ENCODE data around the gene TACR2.

TACR2 gene

DNA sequence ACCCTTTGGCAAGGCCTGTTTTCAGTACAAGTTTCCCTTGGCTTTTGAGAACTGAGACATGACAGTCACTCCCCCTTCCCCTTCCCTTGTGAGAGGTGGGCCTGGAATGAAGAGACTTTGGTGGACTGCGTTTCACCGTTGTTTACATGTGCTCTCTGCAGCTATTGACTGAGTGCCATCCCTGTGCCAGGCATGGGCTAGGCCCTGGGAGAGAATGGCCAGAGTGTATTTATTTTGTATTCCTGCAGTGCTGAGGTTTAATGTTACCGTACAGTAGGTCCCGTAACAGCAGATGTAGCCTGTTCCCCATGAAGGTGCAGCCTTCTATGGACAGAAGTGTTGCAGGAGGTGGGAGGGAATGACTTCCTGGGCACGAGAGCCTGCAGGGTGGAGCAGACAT lies 50.0 kb downstream of the TACR2 start:
- DNase-seq = no peak

DNA sequence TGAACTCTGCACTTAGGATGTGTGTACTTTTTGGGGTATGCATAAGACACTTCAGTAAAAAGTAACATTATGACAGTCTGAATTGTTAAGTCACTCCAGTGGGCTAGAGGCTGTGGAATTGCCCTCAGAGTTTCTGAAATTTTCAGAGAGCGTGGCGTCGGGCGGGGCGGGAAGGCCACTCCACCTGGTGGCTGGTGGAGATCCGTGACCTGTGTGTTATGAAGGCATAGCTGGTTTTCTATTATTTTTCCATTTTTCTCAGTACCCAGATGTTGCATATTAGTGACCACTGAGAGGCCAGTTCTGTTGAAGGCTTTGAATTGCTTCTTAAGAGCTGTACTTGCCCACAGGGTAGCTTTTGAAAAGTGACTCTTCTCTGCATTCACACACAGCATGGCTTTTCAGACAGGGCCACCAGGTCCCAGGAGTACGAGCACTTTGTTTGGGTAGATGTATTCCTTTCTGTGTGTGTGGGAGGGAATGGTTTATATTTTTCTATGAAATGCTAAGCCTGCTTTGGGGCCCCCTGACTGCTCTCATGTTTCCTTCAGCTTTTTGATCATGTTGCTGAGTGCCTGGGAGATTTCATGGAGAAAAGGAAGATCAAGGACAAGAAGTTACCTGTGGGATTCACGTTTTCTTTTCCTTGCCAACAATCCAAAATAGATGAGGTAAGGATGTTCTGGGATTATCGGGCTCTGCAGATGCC lies 52.3 kb downstream of the TACR2 start:
- no peak for DNase-seq

DNA sequence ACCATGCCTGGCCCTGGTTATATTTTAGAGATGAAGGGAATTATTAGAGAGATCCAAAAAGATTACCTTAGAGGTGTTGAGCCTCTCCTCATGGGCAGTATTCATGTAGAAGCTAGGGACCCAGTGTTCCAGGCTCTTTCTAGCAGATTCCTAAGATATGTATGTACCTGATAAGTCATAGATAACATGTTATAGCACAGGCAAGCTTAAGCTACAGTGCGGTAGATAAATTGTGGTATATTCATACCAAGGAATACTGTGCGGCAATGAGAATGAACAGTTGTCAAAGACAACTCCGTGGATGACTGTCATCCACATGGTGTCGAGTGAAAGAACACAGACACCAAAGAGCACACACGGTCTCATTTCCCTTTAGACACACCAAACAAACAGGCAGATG lies 53.1 kb downstream of the TACR2 start:
- DNase-seq = no peak

DNA sequence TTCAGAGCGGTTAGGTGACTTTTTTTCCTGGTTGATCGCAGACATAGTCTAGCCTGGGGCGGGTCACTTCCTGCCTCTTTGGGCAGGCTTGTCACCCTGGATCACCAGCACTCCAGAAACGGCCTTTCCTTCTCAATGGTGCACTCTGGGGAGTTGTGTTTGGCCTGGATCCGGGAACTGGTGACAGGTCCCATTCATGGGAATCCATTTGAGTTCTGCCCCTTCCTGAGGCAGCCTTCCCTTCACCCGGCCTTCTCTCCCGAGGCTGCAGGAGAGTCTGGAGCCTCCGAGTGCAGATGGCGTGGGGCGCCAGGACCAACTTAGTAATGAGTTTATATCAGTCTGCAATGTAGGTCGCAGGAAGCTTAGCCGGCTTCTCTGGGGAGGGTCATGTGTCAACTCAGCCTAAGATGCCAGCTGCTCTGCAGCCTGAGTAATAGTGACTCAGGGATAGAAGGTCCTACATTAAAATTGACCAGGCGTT lies 54.2 kb downstream of the TACR2 start:
- DNase-seq = no peak

DNA sequence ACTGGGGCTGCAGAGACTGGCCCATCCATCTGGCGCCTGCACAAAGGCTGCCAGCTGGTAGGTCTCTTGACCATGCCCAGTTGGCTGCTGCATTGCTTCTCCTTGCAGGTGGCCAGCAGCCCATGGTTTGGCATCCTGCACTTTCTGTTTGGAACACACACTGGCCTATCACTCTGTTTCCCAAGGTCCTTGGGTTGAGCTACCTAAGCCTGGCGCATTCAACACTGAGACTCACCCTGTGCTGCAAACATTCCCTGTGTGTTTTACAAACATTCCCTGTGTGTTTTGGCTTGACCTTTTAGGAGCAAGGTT lies 55.5 kb downstream of the TACR2 start:
- DNase-seq = no peak

DNA sequence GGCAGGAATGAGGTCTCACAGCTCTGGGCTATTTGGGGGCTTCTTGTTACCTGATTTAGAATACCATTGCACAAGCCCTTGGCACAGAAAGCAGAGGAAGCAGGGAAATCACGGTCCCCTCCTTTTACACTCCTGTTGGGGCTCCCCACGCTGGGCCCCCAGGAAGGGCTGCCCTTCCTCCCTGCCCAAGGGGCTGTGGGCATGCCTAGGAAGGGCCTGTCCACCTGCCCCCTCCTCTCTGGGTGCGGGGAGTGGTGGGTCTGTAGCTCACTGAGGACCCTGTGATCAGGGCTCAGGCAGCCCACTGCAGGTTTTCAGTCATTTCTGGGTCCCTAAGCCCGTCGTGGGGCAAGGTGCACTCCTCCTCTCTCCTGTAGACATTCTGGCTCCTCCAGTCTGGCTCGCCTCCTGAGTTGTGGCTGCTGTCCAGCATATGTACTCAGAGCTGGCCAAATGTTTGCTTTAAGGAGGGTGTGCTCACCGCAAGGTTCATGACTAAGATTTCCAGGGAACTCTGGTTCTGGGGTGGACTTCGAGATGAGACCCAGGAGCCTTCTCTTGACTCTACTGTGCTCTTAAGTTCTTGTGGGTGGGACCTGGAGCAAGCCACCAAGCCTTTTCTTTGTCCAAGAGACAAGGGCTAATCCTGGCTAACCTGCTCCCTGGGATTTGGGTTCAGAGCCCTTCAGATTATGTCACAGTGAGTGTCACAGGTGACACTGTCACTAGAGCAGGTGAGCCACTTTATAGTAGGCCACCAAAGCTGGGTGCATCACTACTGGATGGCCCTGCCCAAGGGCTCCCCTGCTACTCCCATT lies 56.0 kb downstream of the TACR2 start:
- DNase-seq = no peak

DNA sequence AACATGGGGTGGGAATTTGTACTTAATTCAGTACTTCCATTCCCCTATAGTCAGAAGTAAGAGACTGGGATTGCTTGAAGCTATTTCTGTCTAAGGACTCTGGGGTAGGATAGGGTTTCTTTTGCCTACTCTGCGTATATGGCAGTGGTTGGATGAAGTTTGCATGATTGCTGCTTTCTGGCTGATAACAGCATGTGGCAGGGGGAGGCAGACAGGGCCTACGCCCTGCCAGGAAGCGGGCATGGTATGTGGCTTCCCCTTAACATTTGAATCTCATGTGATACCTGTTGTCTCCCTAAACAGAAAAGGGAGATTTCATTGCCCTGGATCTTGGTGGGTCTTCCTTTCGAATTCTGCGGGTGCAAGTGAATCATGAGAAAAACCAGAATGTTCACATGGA lies 57.1 kb downstream of the TACR2 start:
- peak; percentile 38 for DNase-seq

DNA sequence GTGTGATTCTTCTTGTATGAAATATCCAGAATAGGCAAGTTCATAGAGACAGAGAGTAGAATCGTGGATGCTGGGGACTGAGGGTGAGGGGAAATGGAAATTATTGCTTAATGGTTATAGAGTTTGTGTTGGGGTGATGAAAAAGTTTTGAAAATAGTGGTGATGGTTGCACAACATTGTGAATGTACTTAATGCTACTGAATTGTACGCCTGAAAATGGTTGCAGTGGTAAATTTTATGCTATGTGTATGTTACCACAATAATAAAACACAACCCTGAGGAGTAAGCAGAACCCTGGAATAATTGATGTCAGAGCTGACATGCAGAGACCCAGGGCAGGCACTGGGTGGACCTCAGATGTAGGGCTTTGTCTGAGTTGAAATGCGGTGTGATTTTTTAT lies 57.6 kb downstream of the TACR2 start:
- no peak for DNase-seq

DNA sequence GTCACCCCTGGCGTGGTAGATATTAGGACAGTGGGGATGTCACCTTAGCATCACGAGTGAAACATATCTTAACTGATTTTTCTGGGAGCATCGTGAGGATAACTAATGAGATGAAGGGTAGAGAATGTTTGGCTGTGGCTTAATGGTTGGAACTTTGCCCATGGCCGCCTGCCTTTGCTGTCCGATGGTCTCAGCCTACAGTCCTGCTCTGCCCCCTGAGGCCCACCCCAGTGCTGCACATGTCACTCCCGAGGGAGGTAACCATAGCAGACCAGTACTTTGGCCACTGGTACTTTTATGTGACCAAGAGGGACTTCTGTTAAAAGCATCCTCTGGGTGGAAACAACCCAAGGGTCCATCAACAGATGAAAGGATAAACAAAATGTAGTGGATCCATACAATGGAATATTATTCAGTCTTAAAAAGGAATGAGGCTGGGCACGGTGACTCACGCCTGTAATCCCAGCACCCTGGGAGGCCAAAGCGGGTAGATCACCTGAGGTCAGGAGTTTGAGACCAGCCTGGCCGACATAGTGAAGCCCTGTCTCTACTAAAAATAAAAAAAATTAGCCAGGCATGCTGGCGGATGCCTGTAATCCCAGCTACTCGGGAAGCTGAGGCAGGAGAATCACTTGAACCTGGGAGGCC lies 58.4 kb downstream of the TACR2 start:
- DNase-seq = no peak

DNA sequence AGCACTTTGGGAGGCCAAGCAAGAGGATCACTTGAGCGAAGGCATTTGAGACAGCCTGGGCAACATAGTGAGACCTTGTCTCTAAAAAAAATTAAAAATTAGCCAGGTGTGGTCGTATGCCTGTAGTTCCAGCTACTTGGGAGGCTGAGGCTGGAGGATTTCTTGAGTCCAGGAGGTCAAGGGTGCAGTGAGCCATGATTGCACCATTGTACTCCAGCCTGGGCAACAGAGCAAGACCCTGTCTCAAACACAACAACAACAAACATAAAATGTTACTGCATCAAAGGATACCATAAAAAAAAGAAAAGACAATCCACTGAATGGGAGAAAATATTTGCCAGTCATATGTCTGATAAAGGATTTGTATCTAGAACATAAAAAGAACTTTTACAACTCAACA lies 60.5 kb downstream of the TACR2 start:
- no peak for DNase-seq

DNA sequence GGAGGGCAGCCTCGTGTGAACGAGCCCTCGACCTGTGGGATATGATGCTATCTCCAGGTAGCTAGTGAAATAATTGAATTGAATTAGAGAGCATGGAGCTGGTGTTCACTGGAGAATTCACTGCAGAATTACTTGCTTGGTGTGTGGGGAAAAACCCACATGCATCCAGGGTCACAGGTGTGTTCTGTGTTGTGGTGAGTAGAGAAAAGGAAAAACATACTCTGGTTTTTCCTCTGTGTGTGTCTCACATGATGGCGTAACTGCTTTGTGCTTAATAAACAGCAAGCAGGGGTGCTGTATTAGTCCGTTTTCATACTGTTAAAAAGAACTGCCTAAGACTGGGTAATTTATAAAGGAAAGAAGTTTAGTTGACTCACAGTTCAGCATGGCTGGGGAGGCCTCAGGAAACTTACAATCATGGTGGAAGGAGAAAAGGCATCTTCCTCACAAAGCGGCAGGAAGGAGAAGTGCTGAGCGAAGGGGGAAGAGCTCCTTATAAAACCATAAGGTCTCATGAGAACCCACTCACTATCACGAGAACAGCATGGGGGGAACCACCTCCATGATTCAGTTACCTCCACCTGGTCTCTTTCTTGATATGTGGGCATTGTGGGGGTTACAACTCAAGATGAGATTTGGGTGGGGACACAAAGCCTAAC lies 62.6 kb downstream of the TACR2 start:
- DNase-seq = no peak

Measured in T-helper 9 cell (primary cell).